ENCODE results near the gene PDE11A.

- TF ChIP-seq CTCF (IDR thresholded peaks at IDR 0.05): no peak
- no peak for TF ChIP-seq POLR2AphosphoS5 (IDR thresholded peaks at IDR 0.05)
- TF ChIP-seq POLR2A (IDR thresholded peaks at IDR 0.05): no peak
Observed at GRCh38 chr2:177741866-177742265, 330.7 kb downstream of the PDE11A start.
